IMR-90 (cell line): ENCODE results near the gene HINT2. TPM values are rescaled to one million over a fixed set of nuclear protein-coding genes. Genes with fewer than 3 reads are reported as not detected.

ENCODE experiments used
- ATAC-seq: fragments of 200-7000 bp; cut with Tn5 transposase; 2 replicates; pipeline ENCODE4 v1.9.1; 2020; ENCODE audit warnings: low read depth, mild to moderate bottlenecking, moderate library complexity
- BruUV-seq: library from RNA; stranded (reverse); fragments of 400-500 nt; replicated peaks from 2 replicates; lab custom pipeline; 2021; lab: Mats Ljungman, UMichigan
- CTCF ChIA-PET: fragments of 300-600 bp; formaldehyde crosslinking; extraction: SDS; loops from one replicate; lab custom pipeline; 2021; ENCODE audit warnings: antibody characterized with exemption; lab: Yijun Ruan, JAX
- POLR2A ChIA-PET: fragments of 300-600 bp; sonication (Branson Sonifier 250); formaldehyde crosslinking; loops from one replicate; lab custom pipeline; 2022; ENCODE audit warnings: antibody characterized with exemption; ENCODE audit not compliant: unreplicated experiment; lab: Charles Lee
- DNase-seq: peaks from one replicate; pipeline ENCODE4 v3.0.0; 2013
- H2AFZ ChIP-seq: replicated peaks from 2 replicates; pipeline ENCODE3; 2013; ENCODE audit warnings: low read length, mild to moderate bottlenecking; ENCODE audit not compliant: poor library complexity
- H2AK5ac ChIP-seq: 2 replicates; pipeline ENCODE4 v1.6.1; 2013; ENCODE audit warnings: low read depth, low read length, inconsistent platforms
- H2AK9ac ChIP-seq: replicated peaks from 2 replicates; pipeline ENCODE3; 2013; ENCODE audit warnings: mild to moderate bottlenecking, low read depth, low read length, moderate library complexity; ENCODE audit not compliant: poor library complexity
- H2BK120ac ChIP-seq: 2 replicates; pipeline ENCODE4 v1.6.1; 2013; ENCODE audit warnings: low read depth, low read length, inconsistent platforms
- H2BK15ac ChIP-seq: 3 replicates; pipeline ENCODE4 v1.6.1; 2013; ENCODE audit warnings: low read depth, low read length, inconsistent platforms
- H2BK20ac ChIP-seq: 2 replicates; pipeline ENCODE4 v1.6.1; 2013; ENCODE audit warnings: low read depth, mild to moderate bottlenecking, inconsistent platforms, low read length, moderate library complexity
- H2BK5ac ChIP-seq: 2 replicates; pipeline ENCODE4 v1.6.1; 2013; ENCODE audit warnings: mild to moderate bottlenecking, low read depth, low read length, inconsistent platforms; ENCODE audit not compliant: poor library complexity, severe bottlenecking
- H3K14ac ChIP-seq: replicated peaks from 2 replicates; pipeline ENCODE4 v1.6.1; 2013; ENCODE audit warnings: low read depth, low read length, inconsistent platforms
- H3K18ac ChIP-seq: 2 replicates; pipeline ENCODE4 v1.6.1; 2013; ENCODE audit warnings: low read depth, low read length, control low read depth
- H3K23ac ChIP-seq: 2 replicates; pipeline ENCODE4 v1.6.1; 2013; ENCODE audit warnings: low read depth, low read length, inconsistent platforms
- H3K27ac ChIP-seq: 2 replicates; pipeline ENCODE4 v1.5.1; 2013; ENCODE audit warnings: mild to moderate bottlenecking, control low read depth, low read length; ENCODE audit not compliant: insufficient read depth
- H3K27me3 ChIP-seq: 2 replicates; pipeline ENCODE4 v1.6.1; 2013; ENCODE audit warnings: low read length; ENCODE audit not compliant: control insufficient read depth, insufficient read depth
- H3K36me3 ChIP-seq: 2 replicates; pipeline ENCODE4 v1.6.1; 2013; ENCODE audit warnings: low read length, mixed read lengths; ENCODE audit not compliant: control insufficient read depth, insufficient read depth
- H3K4ac ChIP-seq: 2 replicates; pipeline ENCODE4 v1.6.1; 2013; ENCODE audit warnings: low read depth, low read length, inconsistent platforms
- H3K4me1 ChIP-seq: 2 replicates; pipeline ENCODE4 v1.6.1; 2013; ENCODE audit warnings: low read length, mixed read lengths; ENCODE audit not compliant: control insufficient read depth, insufficient read depth
- H3K4me2 ChIP-seq: 2 replicates; pipeline ENCODE4 v1.6.1; 2013; ENCODE audit warnings: low read depth, mild to moderate bottlenecking, control low read depth, low read length, moderate library complexity
- H3K4me3 ChIP-seq: 2 replicates; pipeline ENCODE4 v1.5.1; 2013; ENCODE audit warnings: low read depth, mild to moderate bottlenecking, control low read depth, low read length, moderate library complexity; ENCODE audit not compliant: insufficient read depth
- H3K56ac ChIP-seq: 2 replicates; pipeline ENCODE4 v1.6.1; 2013; ENCODE audit warnings: low read length, inconsistent platforms; ENCODE audit not compliant: insufficient read depth; ENCODE audit errors: extremely low read depth
- H3K79me1 ChIP-seq, 2 experiments: 2 replicates each; pipeline ENCODE4 v1.6.1; 2013; ENCODE audit warnings: low read length in 2 of 2, inconsistent platforms in 1 of 2, low read depth in 1 of 2
- H3K9ac ChIP-seq: 2 replicates; pipeline ENCODE4 v1.6.1; 2013; ENCODE audit warnings: low read depth, low read length, control low read depth
- H3K9me1 ChIP-seq: 2 replicates; pipeline ENCODE4 v1.6.1; 2013; ENCODE audit warnings: low read length, inconsistent platforms; ENCODE audit not compliant: insufficient read depth
- H3K9me3 ChIP-seq: 2 replicates; pipeline ENCODE4 v1.6.1; 2013; ENCODE audit warnings: low read length; ENCODE audit not compliant: control insufficient read depth, insufficient read depth
- H4K20me1 ChIP-seq: 2 replicates; pipeline ENCODE4 v1.6.1; 2013; ENCODE audit warnings: low read length, inconsistent platforms; ENCODE audit not compliant: insufficient read depth
- H4K5ac ChIP-seq: 2 replicates; pipeline ENCODE4 v1.6.1; 2013; ENCODE audit warnings: mild to moderate bottlenecking, low read depth, low read length, control low read depth
- H4K8ac ChIP-seq, 2 experiments: 2 replicates each; pipeline ENCODE4 v1.6.1; 2013; ENCODE audit warnings: low read depth in 2 of 2, low read length in 2 of 2, control low read depth in 1 of 2, inconsistent platforms in 1 of 2
- H4K91ac ChIP-seq: 2 replicates; pipeline ENCODE4 v1.6.1; 2013; ENCODE audit warnings: low read depth, low read length, inconsistent platforms; ENCODE audit not compliant: insufficient read depth
- BHLHE40 ChIP-seq: fragments of 150-350 bp; IDR thresholded peaks from 2 replicates; pipeline ENCODE4 v1.6.1; 2016; ENCODE audit warnings: mild to moderate bottlenecking, low read depth, low read length
- CEBPB ChIP-seq: IDR thresholded peaks from 2 replicates; pipeline ENCODE4 v1.6.1; 2012; ENCODE audit warnings: low read depth, low read length, improper control_type of control experiment
- CHD1 ChIP-seq: IDR thresholded peaks from 2 replicates; pipeline ENCODE4 v1.6.1; 2012; ENCODE audit warnings: low read depth, low read length, improper control_type of control experiment
- FOS ChIP-seq: fragments of 150-350 bp; IDR thresholded peaks from 2 replicates; pipeline ENCODE4 v1.6.1; 2016; ENCODE audit warnings: low read depth, low read length
- MAFK ChIP-seq: IDR thresholded peaks from 2 replicates; pipeline ENCODE4 v1.6.1; 2012; ENCODE audit warnings: low read depth, low read length, improper control_type of control experiment
- POLR2A ChIP-seq: IDR thresholded peaks from 2 replicates; pipeline ENCODE4 v1.6.1; 2012; ENCODE audit warnings: mild to moderate bottlenecking, low read depth, low read length
- RAD21 ChIP-seq: IDR thresholded peaks from 2 replicates; pipeline ENCODE4 v1.6.1; 2012; ENCODE audit warnings: low read length, improper control_type of control experiment
- RCOR1 ChIP-seq: IDR thresholded peaks from 2 replicates; pipeline ENCODE4 v1.6.1; 2012; ENCODE audit warnings: mild to moderate bottlenecking, low read length, improper control_type of control experiment; ENCODE audit not compliant: insufficient replicate concordance
- USF2 ChIP-seq: fragments of 150-350 bp; IDR thresholded peaks from 2 replicates; pipeline ENCODE4 v1.6.1; 2017; ENCODE audit warnings: mild to moderate bottlenecking, antibody characterized with exemption, low read length, low read depth
- WGBS, 2 experiments: methylation state at CpG; one replicate each; pipeline versions ENCODE4 v1.1.5 to v1.1.7; 2013; ENCODE audit warnings: missing lambda C conversion rate in 2 of 2; ENCODE audit not compliant: insufficient read length in 1 of 2; ENCODE audit errors: extremely low coverage in 2 of 2; 5-methylcytosine and 5-hydroxymethylcytosine counted together
- dilution Hi-C: fragments of 300-500 bp; cut with HindIII; formaldehyde crosslinking; loops from one replicate; pipeline ENCODE4 v1.14.3; 2018; ENCODE audit warnings: low sequenced_read_pairs; ENCODE audit not compliant: unreplicated experiment
- in situ Hi-C: fragments of 300-500 bp; cut with MboI; formaldehyde crosslinking; loops from 3 replicates; pipeline ENCODE4 v1.14.3; 2019; ENCODE audit warnings: low sequenced_read_pairs, inconsistent platforms, mixed read lengths
- intact Hi-C: fragments of 100-400 bp; cut with micrococcal nuclease; formaldehyde crosslinking; loops from 2 replicates; pipeline ENCODE4 v1.10.0; 2022
- polyA plus RNA-seq, 3 experiments: library from polyadenylated mRNA; depleted of rRNA; stranded (reverse); fragments of >200 nt; gene quantifications; 2 replicates each; pipeline ENCODE4 v1.2.3, GENCODE V29; 2012; ENCODE audit warnings: low replicate concordance in 1 of 3
- total RNA-seq: library from RNA; depleted of rRNA; stranded (reverse); fragments of >200 nt; gene quantifications from 2 replicates; pipeline ENCODE4 v1.2.3, GENCODE V29; 2012

The HINT2 gene
- total and polyA plus RNA-seq, 2 of the 4 experiments (the other 2 are of a cell fraction): 7.5 to 20.6 TPM

GRCh38 chr9:35852876-35853865 is 38.3 kb upstream of the HINT2 start (continued):
- TF ChIP-seq FOS: no peak
- no peak for TF ChIP-seq RCOR1

DNA sequence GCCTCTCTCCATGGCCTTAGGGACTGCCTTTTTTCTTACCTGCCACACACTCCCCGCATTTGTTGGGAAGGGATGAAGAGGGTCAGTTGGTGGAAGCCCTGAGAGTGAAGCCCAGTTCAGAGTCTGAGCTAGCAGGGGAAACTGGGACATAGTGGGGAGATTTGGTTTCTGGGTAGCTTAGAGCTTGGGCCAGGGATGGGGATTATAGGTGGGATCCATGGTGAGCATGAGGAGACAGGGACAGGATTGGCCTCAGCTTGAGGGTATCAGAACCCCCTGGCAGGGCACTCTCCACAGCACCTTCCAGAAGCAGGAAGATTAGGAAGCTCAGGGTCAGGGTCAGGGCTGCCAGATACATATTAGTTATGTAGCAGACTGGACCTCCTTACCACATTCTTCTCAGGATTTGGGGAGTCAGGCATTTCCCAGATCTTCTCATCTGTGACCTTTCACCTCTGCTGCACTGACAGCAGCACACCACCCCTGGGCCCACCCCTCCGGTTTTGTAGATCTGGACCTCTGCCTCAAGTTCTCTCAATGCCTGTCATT is 37.5 kb upstream of the HINT2 start:
- Histone ChIP-seq H4K5ac (no peak overlapping the region), H3K9me1 (peaks cover under 1% of the 10 kb centered on the region; the same call in 1 of the 2 replicates), H3K18ac (no peak overlapping the region), H2BK20ac (no peak overlapping the region), H3K36me3 (peaks cover 3% of the 10 kb centered on the region; the same call in 1 of the 2 replicates), H3K56ac (no peak overlapping the region), H2BK5ac (no peak overlapping the region), H2AFZ (no peak overlapping the region), H4K8ac (no peak overlapping the region), H3K14ac (no peak overlapping the region), H3K9me3 (no peaks in the 10 kb centered on the region), H3K9ac (no peak overlapping the region), H3K4me2 (no peak overlapping the region), H3K27me3 (no peaks in the 10 kb centered on the region; the same call in 1 of the 2 replicates), H4K20me1 (no peaks in the 10 kb centered on the region), H3K23ac (no peak overlapping the region), H2AK9ac (peak overlapping the region; percentile 15), H3K4me3 (no peak overlapping the region), H3K4me1 (peaks cover 3% of the 10 kb centered on the region; the same call in 1 of the 2 replicates), H2AK5ac (no peak overlapping the region), H3K4ac (no peak overlapping the region), H4K91ac (no peak overlapping the region), H3K27ac (no peak overlapping the region), H2BK120ac (no peak overlapping the region), H2BK15ac (no peak overlapping the region), H3K79me1 (no peaks in the 10 kb centered on the region)
- ChIA-PET CTCF (no interaction called here), POLR2A (no interaction called here)
- in situ Hi-C loops: no loop called here
- DNase-seq (no peak), ATAC-seq (no peak)
- WGBS, 2 experiments: 100% methylated on average over 1 of the region's 2 CpGs; no CpG with 5 or more reads in 1 of the 2 experiments
- no TSS peak for BruUV-seq
- intact Hi-C loops: no loop called here
- dilution Hi-C loops: no loop called here
- TF ChIP-seq CEBPB (no peak), FOS (no peak), CHD1 (no peak), BHLHE40 (no peak), POLR2A (no peak), MAFK (no peak), RAD21 (no peak), RCOR1 (no peak), USF2 (no peak)
